Measurements from ENCODE around the gene NOSTRIN.

NOSTRIN gene

DNA sequence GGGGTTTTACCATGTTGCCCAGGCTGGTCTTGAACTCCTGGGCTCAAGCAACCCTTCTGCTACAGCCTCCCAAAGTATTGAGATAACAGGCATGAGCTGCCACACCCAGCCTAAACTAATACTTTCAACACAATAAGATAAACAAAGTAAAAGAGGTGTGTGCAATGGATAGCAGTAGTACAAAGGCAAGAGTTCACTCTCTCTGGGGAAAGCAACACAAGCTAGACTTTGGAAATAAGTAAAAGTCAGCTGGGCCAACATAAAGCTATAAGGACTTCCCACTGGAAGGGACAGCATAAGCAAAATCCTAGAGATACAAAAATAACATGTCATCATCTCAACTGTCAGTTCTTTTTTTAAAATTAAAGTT is 5.2 kb upstream of the NOSTRIN start:
- Histone ChIP-seq H3K27ac (no peak overlapping the region), H2AFZ (ENCODE audit: low read depth) (no peak overlapping the region), H3K4me1 (ENCODE audit: low read depth, poor library complexity, severe bottlenecking) (no peaks in the 10 kb centered on the region), H4K20me1 (ENCODE audit: insufficient read depth) (no peaks in the 10 kb centered on the region), H3K4me3 (IDR thresholded peaks at IDR 0.05; ENCODE audit: insufficient read depth, low read depth, low read length) (no peak overlapping the region), H3K27me3 (ENCODE audit: insufficient read depth, low read depth) (no peaks in the 10 kb centered on the region), H3K4me2 (no peak overlapping the region), H3K36me3 (ENCODE audit: insufficient read depth) (no peaks in the 10 kb centered on the region), H3K9ac (no peak overlapping the region), H3K79me2 (ENCODE audit: insufficient read depth, low read depth) (no peaks in the 10 kb centered on the region)
- TF ChIP-seq, protein P1, sequence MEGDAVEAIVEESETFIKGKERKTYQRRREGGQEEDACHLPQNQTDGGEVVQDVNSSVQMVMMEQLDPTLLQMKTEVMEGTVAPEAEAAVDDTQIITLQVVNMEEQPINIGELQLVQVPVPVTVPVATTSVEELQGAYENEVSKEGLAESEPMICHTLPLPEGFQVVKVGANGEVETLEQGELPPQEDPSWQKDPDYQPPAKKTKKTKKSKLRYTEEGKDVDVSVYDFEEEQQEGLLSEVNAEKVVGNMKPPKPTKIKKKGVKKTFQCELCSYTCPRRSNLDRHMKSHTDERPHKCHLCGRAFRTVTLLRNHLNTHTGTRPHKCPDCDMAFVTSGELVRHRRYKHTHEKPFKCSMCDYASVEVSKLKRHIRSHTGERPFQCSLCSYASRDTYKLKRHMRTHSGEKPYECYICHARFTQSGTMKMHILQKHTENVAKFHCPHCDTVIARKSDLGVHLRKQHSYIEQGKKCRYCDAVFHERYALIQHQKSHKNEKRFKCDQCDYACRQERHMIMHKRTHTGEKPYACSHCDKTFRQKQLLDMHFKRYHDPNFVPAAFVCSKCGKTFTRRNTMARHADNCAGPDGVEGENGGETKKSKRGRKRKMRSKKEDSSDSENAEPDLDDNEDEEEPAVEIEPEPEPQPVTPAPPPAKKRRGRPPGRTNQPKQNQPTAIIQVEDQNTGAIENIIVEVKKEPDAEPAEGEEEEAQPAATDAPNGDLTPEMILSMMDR (conservative IDR thresholded peaks at IDR 0.05; ENCODE audit: low read depth, low read length), result no peak

DNA sequence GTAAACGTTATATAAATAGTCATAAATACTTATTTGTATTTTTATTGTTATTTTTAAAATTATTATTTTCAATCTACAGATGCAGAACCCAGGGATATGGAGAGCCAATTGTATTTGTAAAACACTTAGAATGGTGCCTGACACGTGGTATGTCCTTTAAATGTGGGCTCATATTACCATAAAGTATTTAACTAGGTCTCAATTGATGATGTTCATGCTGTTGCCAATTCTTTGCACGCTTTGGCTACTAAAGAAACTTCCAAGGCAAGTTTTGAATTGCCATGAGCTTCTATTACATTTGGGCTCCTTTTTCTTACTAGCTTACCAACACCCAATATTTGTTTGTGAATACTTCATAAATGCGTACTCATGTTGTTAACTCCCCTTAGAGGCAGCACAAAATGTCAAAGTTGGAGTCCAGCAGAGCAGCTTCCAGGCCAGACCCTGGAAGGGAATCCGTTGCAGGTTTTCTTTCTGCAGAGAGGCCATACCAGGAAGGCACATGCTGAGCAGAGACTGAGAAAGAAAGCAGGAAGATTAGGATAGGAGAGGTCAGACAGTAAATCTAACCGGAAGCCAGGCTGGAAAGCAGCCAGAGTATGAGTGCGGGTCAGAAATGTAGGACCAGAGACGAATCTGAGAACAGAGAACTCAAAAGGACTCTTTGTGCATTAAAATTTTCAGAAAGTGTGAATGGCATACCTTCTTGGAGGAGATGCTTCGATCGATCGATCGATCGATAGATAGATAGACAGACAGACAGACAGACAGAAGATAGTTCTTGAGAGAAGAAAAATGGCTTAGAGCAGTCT is 4.2 kb upstream of the NOSTRIN start:
- no peak overlapping the region for H3K9ac ChIP-seq
- no peak overlapping the region for H2AFZ ChIP-seq (ENCODE audit: low read depth)
- no peak overlapping the region for H3K4me2 ChIP-seq
- TF ChIP-seq, protein P1 (conservative IDR thresholded peaks at IDR 0.05; ENCODE audit: low read depth, low read length), result no peak
- no peaks in the 10 kb centered on the region for H4K20me1 ChIP-seq (ENCODE audit: insufficient read depth)
- H3K27ac ChIP-seq, result no peak overlapping the region
- H3K79me2 ChIP-seq (ENCODE audit: insufficient read depth, low read depth), result no peaks in the 10 kb centered on the region
- no peaks in the 10 kb centered on the region for H3K36me3 ChIP-seq (ENCODE audit: insufficient read depth)
- H3K4me1 ChIP-seq (ENCODE audit: low read depth, poor library complexity, severe bottlenecking), result no peaks in the 10 kb centered on the region
- no peak overlapping the region for H3K4me3 ChIP-seq (IDR thresholded peaks at IDR 0.05; ENCODE audit: insufficient read depth, low read depth, low read length)
- H3K27me3 ChIP-seq (ENCODE audit: insufficient read depth, low read depth), result no peaks in the 10 kb centered on the region

DNA sequence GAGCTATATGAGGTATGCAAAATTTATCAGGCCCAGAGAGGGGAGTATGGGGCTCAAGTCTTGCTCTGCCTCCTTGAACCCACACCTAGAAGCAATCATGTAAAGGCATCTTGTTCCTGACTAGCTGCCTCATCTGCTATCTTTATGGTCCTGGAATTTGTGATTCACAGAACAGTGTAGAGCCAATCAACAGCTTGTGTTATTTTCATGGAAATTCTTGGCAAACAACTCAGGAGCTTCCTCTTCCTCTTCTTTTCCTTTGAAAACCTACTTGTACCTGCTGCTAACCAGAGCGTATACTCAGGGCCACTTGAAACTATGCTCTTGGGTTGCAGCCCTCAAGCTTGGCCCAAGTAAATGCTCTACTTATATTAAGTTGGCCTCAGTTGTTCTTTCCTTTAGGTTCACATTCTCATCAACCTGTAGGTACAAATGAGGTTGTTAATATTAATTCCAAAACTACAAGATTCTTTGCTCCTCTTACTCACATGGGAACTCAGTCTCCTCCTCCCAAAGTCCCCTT is 3.5 kb upstream of the NOSTRIN start:
- Histone ChIP-seq H2AFZ (ENCODE audit: low read depth) (no peak overlapping the region), H3K27ac (no peak overlapping the region), H3K9ac (no peak overlapping the region), H4K20me1 (ENCODE audit: insufficient read depth) (no peaks in the 10 kb centered on the region), H3K79me2 (ENCODE audit: insufficient read depth, low read depth) (no peaks in the 10 kb centered on the region), H3K4me3 (IDR thresholded peaks at IDR 0.05; ENCODE audit: insufficient read depth, low read depth, low read length) (no peak overlapping the region), H3K27me3 (ENCODE audit: insufficient read depth, low read depth) (no peaks in the 10 kb centered on the region), H3K4me1 (ENCODE audit: low read depth, poor library complexity, severe bottlenecking) (no peaks in the 10 kb centered on the region), H3K36me3 (ENCODE audit: insufficient read depth) (no peaks in the 10 kb centered on the region), H3K4me2 (no peak overlapping the region)
- TF ChIP-seq, protein P1 (conservative IDR thresholded peaks at IDR 0.05; ENCODE audit: low read depth, low read length), result no peak

DNA sequence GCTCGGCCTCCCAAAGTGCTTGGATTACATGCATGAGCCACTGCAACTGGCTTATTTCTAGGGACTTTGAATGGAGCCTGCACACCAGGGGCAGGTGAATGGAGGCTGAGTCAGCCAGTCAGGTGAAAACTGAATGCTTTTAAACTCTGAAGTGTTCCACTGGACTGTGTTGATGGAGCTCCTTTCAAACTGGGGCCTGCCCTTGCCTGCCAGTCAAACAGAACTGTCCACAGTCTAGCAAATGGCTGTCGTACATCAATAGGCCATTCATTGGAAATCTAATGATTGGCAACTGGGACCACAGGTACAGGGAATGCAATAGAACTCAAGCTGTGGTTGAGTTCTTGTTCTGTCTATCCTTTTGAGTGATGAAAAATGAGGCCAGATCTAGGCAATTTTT is 966 bp upstream of the NOSTRIN start:
- no peak overlapping the region for H3K4me3 ChIP-seq (IDR thresholded peaks at IDR 0.05; ENCODE audit: insufficient read depth, low read depth, low read length)
- H4K20me1 ChIP-seq (ENCODE audit: insufficient read depth), result no peaks in the 10 kb centered on the region
- TF ChIP-seq, protein P1 (conservative IDR thresholded peaks at IDR 0.05; ENCODE audit: low read depth, low read length), result no peak
- H2AFZ ChIP-seq (ENCODE audit: low read depth), result no peak overlapping the region
- no peaks in the 10 kb centered on the region for H3K79me2 ChIP-seq (ENCODE audit: insufficient read depth, low read depth)
- H3K4me2 ChIP-seq, result no peak overlapping the region
- H3K9ac ChIP-seq, result no peak overlapping the region
- no peaks in the 10 kb centered on the region for H3K4me1 ChIP-seq (ENCODE audit: low read depth, poor library complexity, severe bottlenecking)
- H3K27ac ChIP-seq, result no peak overlapping the region
- H3K36me3 ChIP-seq (ENCODE audit: insufficient read depth), result no peaks in the 10 kb centered on the region
- H3K27me3 ChIP-seq (ENCODE audit: insufficient read depth, low read depth), result no peaks in the 10 kb centered on the region
